MM.1S (cell line): ENCODE results near the gene FCHO1.
"Not testable (repeated sequence)": the region's sequence is repeated elsewhere in the genome, so short reads cannot be mapped to it uniquely, and the experiment has no call there.

ENCODE experiments used
- DNase-seq: peaks from one replicate; pipeline ENCODE4 v3.0.0-alpha.2; 2015
- H2AFZ ChIP-seq: fragments of 300-600 bp; sonication (generic); 2 replicates; pipeline ENCODE4 v1.6.0; 2016; ENCODE audit warnings: antibody characterized with exemption, low read length
- H3F3A ChIP-seq: fragments of 300-600 bp; sonication (generic); 2 replicates; pipeline ENCODE4 v1.6.1; 2016; ENCODE audit warnings: mild to moderate bottlenecking, antibody characterized with exemption, low read length, moderate library complexity, mixed read lengths; ENCODE audit not compliant: insufficient read depth
- H3K27ac ChIP-seq: fragments of 300-600 bp; sonication (generic); 2 replicates; pipeline ENCODE4 v1.5.1; 2016; ENCODE audit warnings: mild to moderate bottlenecking, low read length
- H3K27me3 ChIP-seq: fragments of 300-600 bp; sonication (generic); replicated peaks from 2 replicates; pipeline ENCODE4 v1.6.0; 2016; ENCODE audit warnings: low read length; ENCODE audit not compliant: insufficient read depth
- H3K36me3 ChIP-seq: fragments of 300-600 bp; sonication (generic); replicated peaks from 2 replicates; pipeline ENCODE4 v1.6.1; 2016; ENCODE audit warnings: mild to moderate bottlenecking, low read length, mixed read lengths; ENCODE audit not compliant: insufficient read depth
- H3K4me1 ChIP-seq: fragments of 300-600 bp; sonication (generic); 2 replicates; pipeline ENCODE4 v1.6.1; 2016; ENCODE audit warnings: low read length, mixed read lengths
- H3K4me2 ChIP-seq: fragments of 300-600 bp; sonication (generic); 2 replicates; pipeline ENCODE4 v1.6.0; 2016; ENCODE audit warnings: low read depth, low read length
- H3K4me3 ChIP-seq: fragments of 300-600 bp; sonication (generic); 2 replicates; pipeline ENCODE4 v1.5.1; 2016; ENCODE audit warnings: low read length, mixed read lengths
- H3K79me2 ChIP-seq: fragments of 300-600 bp; sonication (generic); 2 replicates; pipeline ENCODE4 v1.6.1; 2016; ENCODE audit warnings: mixed run types, low read length, mixed read lengths
- H3K9ac ChIP-seq: fragments of 300-600 bp; sonication (generic); 2 replicates; pipeline ENCODE4 v1.6.1; 2016; ENCODE audit warnings: low read length, mixed read lengths
- H3K9me2 ChIP-seq: fragments of 300-600 bp; sonication (generic); replicated peaks from 2 replicates; pipeline ENCODE4 v1.6.1; 2016; ENCODE audit warnings: mild to moderate bottlenecking, low read length, mixed read lengths; ENCODE audit not compliant: insufficient read depth
- H3K9me3 ChIP-seq: fragments of 300-600 bp; sonication (generic); replicated peaks from 2 replicates; pipeline ENCODE4 v1.6.1; 2016; ENCODE audit warnings: mild to moderate bottlenecking, low read length, mixed read lengths; ENCODE audit not compliant: insufficient read depth
- H4K20me1 ChIP-seq: fragments of 300-600 bp; sonication (generic); 2 replicates; pipeline ENCODE4 v1.6.1; 2016; ENCODE audit warnings: mild to moderate bottlenecking, low read length, moderate library complexity, mixed read lengths; ENCODE audit not compliant: insufficient read depth
- CTCF ChIP-seq: fragments of 300-600 bp; sonication (generic); IDR thresholded peaks from 2 replicates; pipeline ENCODE4 v1.5.1; 2016; ENCODE audit warnings: antibody characterized with exemption, low read length, mixed read lengths
- EZH2 ChIP-seq: fragments of 300-600 bp; sonication (generic); optimal IDR thresholded peaks from 2 replicates; pipeline ENCODE3; 2017; ENCODE audit warnings: low read depth, mild to moderate bottlenecking, antibody characterized with exemption, low read length, mixed read lengths
- EZH2phosphoT487 ChIP-seq: fragments of 300-600 bp; sonication (generic); IDR thresholded peaks from 2 replicates; pipeline ENCODE4 v1.6.1; 2018; ENCODE audit warnings: antibody characterized with exemption, low read length

Gene FCHO1

DNA sequence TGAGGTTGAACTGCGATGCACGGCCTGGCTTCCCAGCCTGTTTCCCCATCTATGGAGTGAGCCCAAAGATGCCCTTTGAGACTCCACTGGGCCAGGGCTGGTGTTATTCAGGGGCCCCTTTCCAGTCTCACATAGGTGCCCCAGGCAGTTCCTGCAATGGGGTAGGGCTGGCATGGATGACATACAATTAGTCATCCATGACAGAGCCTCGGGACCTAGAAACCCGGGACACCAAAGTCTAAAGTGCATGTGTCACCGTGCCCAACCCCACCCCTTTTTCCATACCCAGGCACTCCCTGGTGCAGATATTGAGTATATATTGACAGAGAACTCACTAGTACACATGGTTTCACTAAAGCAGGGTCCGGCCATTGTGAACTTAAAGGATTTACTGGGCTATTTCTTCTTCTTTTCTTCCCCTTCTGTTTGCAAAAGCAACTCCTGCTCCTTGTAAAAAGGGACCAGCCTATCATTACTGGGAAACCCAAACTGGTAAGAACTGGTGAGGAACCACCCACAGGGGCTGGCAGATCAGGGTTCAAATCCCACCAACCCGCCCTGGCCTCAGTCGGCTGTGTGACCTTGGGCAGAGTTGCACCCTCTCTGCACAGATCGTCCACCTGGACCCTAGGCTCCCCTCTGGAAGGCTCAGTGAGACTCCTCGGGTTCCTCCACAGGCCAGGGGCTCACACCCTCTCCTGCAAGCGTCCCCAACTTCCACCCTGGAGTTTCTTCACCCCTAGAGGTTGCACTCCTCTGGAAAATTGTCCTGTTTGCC, 46.3 kb downstream of the FCHO1 start:
- no peaks in the 10 kb centered on the region for H3K79me2 ChIP-seq
- TF ChIP-seq CTCF (no peak), EZH2 (no peak), EZH2phosphoT487 (no peak)
- no peak overlapping the region for H2AFZ ChIP-seq
- H3K4me3 ChIP-seq = no peak overlapping the region
- no peaks in the 10 kb centered on the region for H3K9me2 ChIP-seq
- H3K9ac ChIP-seq = no peak overlapping the region
- H3K4me1 ChIP-seq = 0 out of 2 replicates have a peak, but pooled peaks cover 3% of the 10 kb centered on the region
- no peaks in the 10 kb centered on the region for H3K9me3 ChIP-seq
- H3K36me3 ChIP-seq = no peaks in the 10 kb centered on the region
- peaks cover 78% of the 10 kb centered on the region for H3K27me3 ChIP-seq
- no peak overlapping the region for H3K27ac ChIP-seq
- H3F3A ChIP-seq = no peaks in the 10 kb centered on the region
- H3K4me2 ChIP-seq = no peak overlapping the region
- DNase-seq = no peak
- no peaks in the 10 kb centered on the region for H4K20me1 ChIP-seq

DNA sequence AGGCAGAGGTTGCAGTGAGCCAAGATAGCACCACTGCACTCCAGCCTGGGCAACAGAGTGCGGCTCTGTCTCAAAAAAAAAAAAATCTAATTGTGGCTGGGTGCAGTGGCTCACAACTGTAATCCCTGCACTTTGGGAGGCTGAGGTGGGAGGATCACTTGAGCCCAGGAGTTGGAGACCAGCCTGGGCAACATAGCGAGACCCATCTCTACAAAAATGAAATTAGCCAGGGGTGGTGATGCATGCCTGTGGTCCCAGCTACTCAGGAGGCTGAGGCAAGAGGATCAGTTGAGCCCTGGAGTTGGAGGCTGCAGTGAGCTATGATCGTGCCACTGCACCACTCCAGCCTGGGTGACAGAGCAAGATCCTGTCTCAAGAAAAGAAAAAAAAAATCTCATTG, 47.3 kb downstream of the FCHO1 start:
- not testable (repeated sequence) for H3K4me2 ChIP-seq, H3K9me2 ChIP-seq, H3K9ac ChIP-seq, H2AFZ ChIP-seq, H3K36me3 ChIP-seq, H3K4me3 ChIP-seq, H3K27ac ChIP-seq, H3F3A ChIP-seq, H3K9me3 ChIP-seq, H3K79me2 ChIP-seq, H3K4me1 ChIP-seq, DNase-seq, H4K20me1 ChIP-seq
- H3K27me3 ChIP-seq = peaks cover 80% of the 10 kb centered on the region

DNA sequence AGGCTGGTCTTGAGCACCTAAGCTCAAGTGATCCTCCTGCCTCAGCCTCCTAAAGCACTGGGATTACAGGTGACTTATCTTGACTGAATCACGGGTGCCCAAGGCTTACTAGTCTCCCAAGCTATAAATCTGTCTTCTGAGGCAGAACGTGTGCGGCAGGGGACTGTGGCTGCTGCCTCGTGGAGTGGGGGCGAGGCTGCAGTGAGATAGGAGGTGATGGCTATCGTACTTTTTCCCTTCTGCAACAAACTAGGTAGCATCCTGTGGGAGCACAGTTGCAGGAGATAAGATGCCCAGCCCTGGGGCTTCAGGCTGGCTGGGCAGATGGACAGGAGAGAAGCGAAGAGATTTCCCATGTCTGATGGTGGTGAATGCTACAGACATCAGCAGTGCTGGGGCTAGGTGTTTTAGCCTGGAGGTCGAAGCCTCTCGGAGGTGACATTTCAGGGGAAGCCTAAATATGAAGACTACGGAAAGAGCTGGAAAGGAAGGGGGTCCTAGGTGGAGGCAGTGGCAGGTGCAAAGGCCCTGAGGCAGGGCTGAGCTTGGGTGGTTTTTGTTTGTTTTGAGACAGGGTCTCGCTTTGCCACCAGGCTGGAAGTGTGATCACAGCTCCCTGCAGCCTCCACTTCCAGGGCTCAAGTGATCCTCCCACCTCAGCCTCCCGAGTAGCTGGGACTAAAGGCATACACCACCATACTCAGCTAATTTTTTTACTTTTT, 51.0 kb downstream of the FCHO1 start:
- no peaks in the 10 kb centered on the region for H3F3A ChIP-seq
- peaks cover 65% of the 10 kb centered on the region for H3K27me3 ChIP-seq
- no peak overlapping the region for H3K9ac ChIP-seq
- DNase-seq = no peak
- no peaks in the 10 kb centered on the region for H3K36me3 ChIP-seq
- H4K20me1 ChIP-seq = no peaks in the 10 kb centered on the region
- no peaks in the 10 kb centered on the region for H3K4me1 ChIP-seq
- no peaks in the 10 kb centered on the region for H3K9me3 ChIP-seq
- no peaks in the 10 kb centered on the region for H3K9me2 ChIP-seq
- H3K4me3 ChIP-seq = no peak overlapping the region
- no peaks in the 10 kb centered on the region for H3K79me2 ChIP-seq
- no peak overlapping the region for H3K4me2 ChIP-seq
- no peak overlapping the region for H3K27ac ChIP-seq
- TF ChIP-seq EZH2phosphoT487 (no peak), CTCF (no peak), EZH2 (no peak)
- no peak overlapping the region for H2AFZ ChIP-seq
